Hematopoietic multipotent progenitor cell treated with erythropoietin and hydrocortisone succinate and interleukin-3 and kit ligand, for 4 days (in vitro differentiated cells): ENCODE data around the gene SUMO4.
"Not testable (repeated sequence)": the region's sequence is repeated elsewhere in the genome, so short reads cannot be mapped to it uniquely, and the experiment has no call there.

Experiments used
- DNase-seq: peaks from one replicate; pipeline ENCODE4 v3.0.0-alpha.2; 2015

Gene SUMO4

GRCh38 chr6:149433881-149434280 is 33.8 kb downstream of the SUMO4 start:
- DNase-seq, result no peak

- DNase-seq, result no peak
Measured at GRCh38 chr6:149435919-149436586, 36.0 kb downstream of the SUMO4 start.

GRCh38 chr6:149436647-149437046 is 36.6 kb downstream of the SUMO4 start:
- no peak for DNase-seq

GRCh38 chr6:149437212-149437611 is 37.1 kb downstream of the SUMO4 start:
- no peak for DNase-seq

GRCh38 chr6:149438855-149439254 is 38.8 kb downstream of the SUMO4 start:
- DNase-seq, result peak; percentile 44

GRCh38 chr6:149439626-149440025 is 39.6 kb downstream of the SUMO4 start:
- DNase-seq, result no peak

- no peak for DNase-seq
Measured at GRCh38 chr6:149440735-149441671, 40.9 kb downstream of the SUMO4 start.

- DNase-seq, result no peak
Measured at GRCh38 chr6:149441740-149442139, 41.7 kb downstream of the SUMO4 start.

GRCh38 chr6:149443411-149444181 is 43.5 kb downstream of the SUMO4 start:
- DNase-seq, result no peak

GRCh38 chr6:149444360-149445094 is 44.5 kb downstream of the SUMO4 start:
- DNase-seq, result not testable (repeated sequence)

- no peak for DNase-seq
Measured at GRCh38 chr6:149445095-149445466, 45.0 kb downstream of the SUMO4 start.

- no peak for DNase-seq
Measured at GRCh38 chr6:149445573-149445972, 45.5 kb downstream of the SUMO4 start.

GRCh38 chr6:149446791-149447376 is 46.8 kb downstream of the SUMO4 start:
- DNase-seq, result no peak

- no peak for DNase-seq
Measured at GRCh38 chr6:149448821-149449453, 48.9 kb downstream of the SUMO4 start.

GRCh38 chr6:149449831-149450678 is 50.0 kb downstream of the SUMO4 start:
- DNase-seq, result no peak
